HG03571 (cell line): Measurements from ENCODE around the gene OVOL1.

Source experiments
- ATAC-seq: cut with Tn5 transposase; IDR thresholded peaks from one replicate; pipeline ENCODE4 v1.9.1; 2021; ENCODE audit not compliant: unreplicated experiment

The OVOL1 gene

DNA sequence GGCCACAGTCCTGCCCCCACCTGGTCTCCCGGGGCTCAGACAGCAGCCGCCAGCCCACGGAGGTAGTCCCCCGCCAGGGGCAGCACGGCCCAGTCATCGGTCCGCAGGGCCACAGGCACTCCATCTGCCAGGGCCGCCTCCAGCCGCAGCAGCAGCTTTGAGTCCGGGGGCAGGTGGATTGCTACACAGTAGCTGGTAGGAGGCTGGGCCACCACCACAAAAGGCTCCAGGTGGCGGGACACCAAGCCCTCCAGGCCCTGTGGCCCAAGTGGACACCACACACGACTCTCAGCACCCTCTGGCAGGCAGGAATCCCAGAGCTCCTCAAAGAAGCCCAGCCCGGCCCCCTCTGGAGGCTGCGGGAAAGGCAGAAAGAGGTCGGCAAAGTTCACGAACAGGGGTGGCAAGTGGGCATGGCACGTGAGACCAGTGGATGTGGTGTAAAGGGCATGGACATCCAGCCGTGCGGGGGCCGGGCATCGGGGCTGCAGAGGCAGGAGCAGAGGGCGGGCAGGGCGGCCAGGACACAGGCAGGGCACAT, 9.0 kb upstream of the OVOL1 start:
- ATAC-seq, result no peak

GRCh38 chr11:65778431-65778900, 8.4 kb upstream of the OVOL1 start:
- ATAC-seq, result no peak

- no peak for ATAC-seq
These were observed 7.8 kb upstream of the OVOL1 start for GRCh38 chr11:65778901-65779668.

DNA sequence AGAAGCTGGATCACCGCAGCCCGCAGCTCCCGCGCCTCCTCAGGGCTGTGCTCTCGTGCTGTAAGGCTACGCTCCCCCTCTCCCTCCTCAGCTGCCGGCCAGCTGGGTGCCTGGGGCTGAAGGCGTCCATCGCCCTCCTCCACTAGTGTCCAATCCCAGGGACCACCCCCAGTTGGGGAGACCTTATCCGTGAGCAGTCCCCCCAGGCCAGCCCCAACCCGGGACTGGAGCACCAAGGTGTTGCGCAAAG, 7.3 kb upstream of the OVOL1 start:
- no peak for ATAC-seq

GRCh38 chr11:65779919-65780769, 6.7 kb upstream of the OVOL1 start:
- ATAC-seq, result peak; percentile 53

DNA sequence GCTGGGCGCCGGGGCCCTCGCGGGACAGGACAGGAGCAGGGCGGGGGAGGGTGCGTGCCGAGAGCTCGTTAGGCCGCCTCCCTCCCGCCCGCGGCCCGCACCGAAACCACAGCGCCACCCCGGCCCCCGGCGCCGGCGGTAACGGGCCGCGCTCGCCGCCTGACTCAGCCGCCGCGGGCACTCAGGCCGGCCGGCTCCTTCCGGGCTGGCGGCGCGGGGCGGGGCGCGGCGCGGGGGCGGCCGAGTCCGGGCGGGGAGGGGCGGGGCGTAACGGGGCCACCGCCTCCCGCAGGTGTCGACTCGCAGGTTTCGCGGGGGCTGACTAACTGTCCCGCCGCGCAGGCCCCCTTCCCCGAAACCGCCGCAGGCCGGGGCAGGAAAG, 6.1 kb upstream of the OVOL1 start, which contains the start of gene AP5B1:
AP5B1 (minus strand) TSS at position 207 of the 382 bp plus-strand sequence. CDS start 385 bp downstream, outside the sequence.
- peak; percentile 43 for ATAC-seq

- peak; percentile 11 for ATAC-seq
These were observed 5.5 kb upstream of the OVOL1 start for GRCh38 chr11:65781152-65781961.

- no peak for ATAC-seq
These were observed 4.7 kb upstream of the OVOL1 start for GRCh38 chr11:65781962-65782815.

DNA sequence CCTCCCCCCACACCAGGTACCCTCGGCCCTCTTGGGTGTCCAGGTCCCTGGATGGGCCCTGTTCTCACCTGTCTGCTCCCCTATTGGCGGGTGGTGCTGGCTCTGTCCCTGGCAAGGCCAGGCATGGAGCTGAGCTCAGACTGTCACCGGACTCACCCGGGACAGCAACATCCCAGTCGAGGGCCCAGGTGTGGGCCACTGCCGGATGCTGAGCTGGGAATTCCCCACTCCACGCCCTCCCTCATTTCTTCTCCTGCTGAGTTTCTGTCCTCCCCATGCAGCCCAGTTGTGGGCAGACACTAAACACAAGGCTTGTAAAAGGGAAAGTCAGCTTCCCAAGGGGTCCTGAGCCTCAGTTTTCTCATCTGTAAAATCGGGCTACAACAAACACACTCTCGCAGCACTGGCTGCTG, 4.0 kb upstream of the OVOL1 start:
- ATAC-seq, result no peak

DNA sequence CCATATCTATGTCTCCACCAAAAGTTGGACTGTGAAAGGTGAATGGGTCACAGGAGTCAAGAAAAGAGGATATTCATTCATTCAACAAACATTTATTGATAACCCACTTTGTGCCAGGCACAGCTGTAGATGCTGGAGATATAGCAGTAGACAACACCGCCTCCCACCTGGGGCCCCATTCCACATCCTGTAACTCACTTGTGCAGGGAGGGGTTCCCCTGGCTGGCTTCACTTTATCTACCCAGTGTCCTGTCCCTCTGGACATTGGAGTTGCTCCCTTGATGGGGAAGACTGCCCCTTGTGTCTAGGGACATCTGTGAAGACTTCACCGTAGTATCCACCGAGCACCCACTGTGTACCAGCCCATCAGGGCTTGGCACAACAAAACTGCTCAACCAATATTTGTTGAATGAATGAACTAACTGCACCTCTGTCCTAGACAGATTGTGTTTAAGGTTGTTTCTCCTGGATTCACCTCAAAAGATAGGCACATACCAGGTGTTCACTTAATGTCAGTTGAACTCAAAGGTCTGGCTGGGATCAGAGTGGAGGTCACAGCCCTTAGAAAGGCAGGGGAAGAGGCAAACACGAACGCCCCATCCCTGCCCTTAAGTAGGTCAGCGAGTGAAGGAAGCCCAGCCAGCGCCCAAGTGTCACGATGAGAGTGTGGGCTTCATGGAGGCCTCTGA, 1.4 kb upstream of the OVOL1 start:
- ATAC-seq, result no peak

GRCh38 chr11:65786008-65786785, 666 bp upstream of the OVOL1 start:
- ATAC-seq, result no peak

- ATAC-seq, result no peak
These were observed 1.1 kb downstream of the OVOL1 start for GRCh38 chr11:65787649-65788622.

DNA sequence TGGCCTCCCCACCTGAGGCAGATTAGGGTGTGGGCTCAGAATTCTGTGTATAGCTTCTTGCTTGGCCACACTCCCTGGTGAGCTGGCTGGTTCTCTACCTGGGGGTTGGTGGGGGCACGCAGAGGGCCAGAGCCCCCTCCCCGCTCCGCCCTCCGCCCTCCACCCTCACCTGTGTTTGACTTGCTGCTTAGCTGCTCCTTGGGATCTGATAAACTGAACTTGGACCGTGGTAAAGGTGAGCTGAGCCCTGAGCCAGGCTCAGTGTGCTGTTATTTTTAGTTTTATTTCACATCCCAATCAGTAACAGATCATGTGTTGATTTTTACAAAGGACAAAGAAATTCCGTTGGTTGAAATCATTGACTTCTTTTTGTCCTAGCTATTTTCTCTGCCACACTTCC, 2.0 kb downstream of the OVOL1 start:
- ATAC-seq, result no peak

- ATAC-seq, result no peak
These were observed 2.6 kb downstream of the OVOL1 start for GRCh38 chr11:65789230-65790103.

DNA sequence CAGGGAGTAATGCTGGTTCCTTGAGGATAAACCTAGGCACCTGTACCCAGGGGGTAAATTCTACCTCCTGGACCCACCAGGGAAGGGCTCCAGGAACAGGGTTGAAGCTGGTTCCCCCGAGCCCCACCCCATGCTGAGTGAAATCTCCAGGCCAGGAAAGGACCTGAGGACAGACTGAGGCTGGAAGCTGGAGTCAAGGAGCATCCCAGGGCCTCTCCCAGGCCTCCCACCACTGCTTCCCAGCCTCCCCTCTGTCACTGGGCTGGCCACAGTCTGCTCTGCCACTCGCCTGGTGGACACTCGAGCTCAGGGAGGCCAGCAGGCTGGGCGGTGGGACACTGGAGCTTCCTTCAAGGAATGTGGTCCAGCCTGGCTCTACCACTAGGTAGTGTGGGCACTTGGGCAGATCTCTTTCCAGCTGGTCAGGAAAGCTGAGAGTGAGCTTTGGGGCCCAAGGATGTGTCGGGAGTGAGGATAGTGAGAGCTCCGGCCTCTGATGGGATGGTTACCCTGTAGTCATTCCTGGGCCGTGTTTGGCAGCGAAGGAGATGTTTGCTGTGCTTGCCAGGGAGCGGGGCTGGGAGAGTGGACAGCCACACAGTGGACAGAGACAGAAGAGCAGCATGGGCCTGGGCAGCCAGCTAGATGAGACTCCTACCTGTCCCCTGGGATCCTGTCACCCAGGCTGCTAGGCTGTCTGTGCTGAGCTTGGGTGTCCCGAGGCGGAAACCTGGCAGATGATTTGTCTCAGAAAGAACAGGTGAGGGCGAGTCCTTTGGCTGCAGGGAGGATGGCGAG, 3.4 kb downstream of the OVOL1 start:
- no peak for ATAC-seq
